ENCODE measurements around the gene ADAMTS2.

The ADAMTS2 gene
- 0 to 0.14 (median 0) reads per million in 3 experiments for total RNA-seq

DNA sequence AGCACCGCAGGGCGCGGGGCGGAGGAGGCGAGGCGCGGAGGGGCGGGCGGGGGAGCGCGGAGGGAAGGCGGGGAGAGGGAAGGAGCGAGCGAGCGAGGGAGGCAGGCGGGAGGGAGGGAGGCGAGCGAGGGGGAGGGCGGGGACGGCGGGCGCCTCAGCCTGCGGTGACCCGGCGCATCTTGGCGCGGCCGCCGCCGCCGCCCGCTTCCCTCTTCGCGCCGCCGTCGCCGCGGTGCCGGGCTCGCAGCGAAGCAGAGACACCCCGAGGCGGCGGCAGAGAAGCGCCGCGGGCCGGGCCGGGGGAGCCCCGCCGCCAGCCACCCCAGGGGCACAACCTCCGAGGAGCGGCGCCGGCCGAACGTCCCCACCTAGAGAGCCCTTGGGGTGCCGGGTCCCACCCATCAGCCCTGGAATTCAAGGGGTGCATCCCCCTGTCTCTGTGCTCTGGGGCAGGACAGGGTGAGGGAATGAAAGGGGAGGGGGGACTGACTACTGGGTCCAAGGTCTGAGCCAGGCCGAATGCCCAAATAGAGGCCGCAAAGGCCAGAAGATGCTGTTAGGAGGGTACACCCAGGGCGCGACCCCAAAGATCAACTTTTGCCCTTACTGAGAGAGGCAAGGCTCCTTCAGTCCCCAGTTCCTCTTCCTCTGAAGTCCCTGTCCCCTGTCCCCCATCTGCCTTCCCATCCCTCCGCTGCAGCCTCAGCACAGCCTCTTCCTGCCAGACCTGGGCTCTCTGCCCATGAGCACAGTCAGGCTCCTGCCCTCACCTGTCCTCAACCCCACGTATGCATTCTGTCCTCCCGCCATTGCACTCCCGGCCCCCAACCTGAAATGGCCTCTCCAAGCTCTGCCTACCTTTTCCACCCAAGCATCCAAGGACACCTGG is at the start of gene ADAMTS2:
ADAMTS2 (minus strand) TSS at position 29 of the 889 bp plus-strand sequence. CDS start 133 bp downstream, outside the sequence.
- DNase-seq = no peak

GRCh38 chr5:179393078-179393477 is 47.8 kb upstream of the ADAMTS2 start:
- no peak for DNase-seq

DNA sequence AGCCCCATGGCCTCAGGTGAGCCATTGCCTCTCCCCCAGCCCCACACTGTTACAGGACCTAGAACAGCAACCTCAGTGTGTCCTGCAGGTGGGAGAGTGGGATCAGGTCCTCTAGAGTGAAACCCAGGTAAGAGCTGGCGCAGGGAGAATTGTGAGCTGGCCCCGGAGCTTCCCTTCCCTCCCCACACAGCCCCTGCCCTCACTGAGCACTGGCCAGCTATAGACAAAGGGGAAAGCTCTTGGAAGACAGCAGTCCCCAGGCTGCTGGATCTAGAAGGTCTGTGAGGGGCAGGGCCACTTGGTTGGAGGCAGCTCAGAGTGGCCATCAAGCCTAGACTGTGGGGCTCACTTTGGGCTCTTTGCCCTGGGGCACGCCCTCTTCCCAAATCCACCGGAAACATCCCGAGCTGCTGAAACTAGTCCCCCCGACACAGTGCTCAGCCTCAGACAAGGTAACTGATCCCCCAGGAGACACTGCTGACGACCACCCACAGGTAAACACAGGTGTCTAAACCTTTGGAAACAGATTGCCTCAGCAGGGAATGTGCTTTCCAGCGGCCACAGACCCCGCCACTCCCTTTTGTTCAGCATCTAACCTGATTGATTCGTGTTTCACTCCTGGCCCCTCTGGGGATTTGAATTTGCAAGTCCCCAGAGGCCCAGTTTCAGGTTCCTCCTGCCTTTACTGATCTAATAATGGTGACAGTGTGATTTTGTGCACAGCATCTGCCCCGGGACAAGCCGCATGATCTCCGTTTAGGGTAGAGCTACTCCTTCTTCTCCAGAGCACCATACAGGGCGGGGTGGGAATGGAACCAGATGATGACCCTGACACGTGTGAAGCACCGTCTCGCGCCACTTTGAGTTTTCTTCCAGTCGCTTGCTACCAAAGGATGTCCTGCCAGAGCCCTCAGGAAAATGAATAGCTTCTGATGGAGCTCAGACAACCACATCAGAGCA is 42.2 kb upstream of the ADAMTS2 start:
- no peak for DNase-seq

GRCh38 chr5:179385914-179386313 is 40.7 kb upstream of the ADAMTS2 start:
- no peak for DNase-seq

- DNase-seq = no peak
Measured at GRCh38 chr5:179382486-179382885, 37.2 kb upstream of the ADAMTS2 start.

GRCh38 chr5:179381691-179382090 is 36.4 kb upstream of the ADAMTS2 start:
- no peak for DNase-seq

DNA sequence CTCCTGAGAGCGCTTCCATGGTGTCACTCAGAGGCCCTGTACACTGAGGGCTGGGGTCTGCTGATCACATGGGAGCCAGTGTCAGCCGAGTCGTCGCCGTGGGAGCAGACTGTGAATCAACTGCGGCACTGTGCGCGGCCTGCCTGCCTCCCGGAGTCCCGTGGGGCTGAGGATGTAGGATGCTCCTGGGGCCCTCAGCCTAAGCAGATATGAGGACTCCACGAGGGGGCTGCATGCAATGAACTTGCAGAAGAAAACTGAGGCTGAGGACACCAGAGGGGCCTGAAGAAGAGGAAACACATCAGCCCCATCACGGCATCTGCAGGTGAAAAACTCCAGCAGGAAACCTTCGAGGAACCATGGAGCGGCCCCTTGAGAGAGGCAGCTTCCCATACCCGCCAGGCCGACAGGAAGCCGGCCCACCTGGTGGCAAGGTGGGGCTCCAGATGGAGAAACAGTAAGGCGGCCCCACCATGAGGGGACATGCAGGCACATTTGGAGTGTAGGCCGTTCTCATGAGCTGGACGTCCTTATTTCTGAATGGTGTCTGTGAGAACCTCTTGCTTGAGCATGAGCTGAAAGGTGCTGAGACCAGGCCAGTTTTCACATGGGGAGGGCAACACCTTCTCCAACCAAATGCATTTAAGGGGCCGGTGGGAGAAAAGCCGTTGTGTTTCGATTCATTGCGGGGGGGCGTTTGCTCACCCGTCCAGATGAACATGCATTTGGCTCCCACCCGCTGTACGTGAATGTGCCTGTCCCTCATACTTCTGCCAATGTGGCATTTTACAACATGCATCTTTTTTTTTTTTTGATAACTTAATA is 35.2 kb upstream of the ADAMTS2 start:
- no peak for DNase-seq

GRCh38 chr5:179379321-179379890 is 34.1 kb upstream of the ADAMTS2 start:
- no peak for DNase-seq

DNA sequence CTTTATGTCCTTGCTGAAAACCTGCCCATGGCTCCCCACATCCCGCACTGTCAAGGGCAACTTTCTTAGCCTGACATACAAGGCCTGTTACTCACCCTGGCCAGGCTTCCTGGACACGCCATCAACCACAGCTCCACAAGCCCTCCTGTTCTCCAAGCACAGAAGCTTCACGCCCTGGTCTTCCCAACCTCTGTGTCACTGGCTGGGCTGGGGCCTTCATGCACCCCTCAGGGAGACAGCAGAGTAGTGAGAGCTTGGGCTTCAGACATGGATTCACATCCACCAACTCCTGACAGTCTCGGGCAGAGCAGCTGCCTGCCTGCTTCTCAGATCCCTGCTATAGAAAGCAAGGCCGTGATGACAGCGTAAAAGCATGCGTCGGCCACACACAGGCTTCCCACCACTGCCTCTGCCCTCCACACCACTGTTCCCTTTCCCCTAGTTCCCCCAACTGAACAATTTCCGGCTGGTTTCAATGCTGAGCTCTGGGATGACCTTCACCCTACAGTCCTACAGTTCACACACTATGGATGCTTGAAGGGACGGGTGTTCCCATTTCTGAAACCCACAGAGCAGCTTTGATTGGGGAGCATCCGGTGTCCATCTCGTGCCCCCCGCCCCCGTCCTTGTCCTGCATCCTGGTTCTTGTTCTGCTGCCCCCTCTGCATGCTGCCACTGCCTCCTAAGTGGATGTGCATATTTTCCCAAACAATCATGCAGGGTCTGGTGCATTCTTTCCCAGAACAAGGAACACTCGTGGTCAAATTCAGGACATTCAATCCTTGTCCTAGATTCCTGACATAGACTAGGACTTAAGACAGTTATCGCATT is 33.4 kb upstream of the ADAMTS2 start:
- no peak for DNase-seq

DNA sequence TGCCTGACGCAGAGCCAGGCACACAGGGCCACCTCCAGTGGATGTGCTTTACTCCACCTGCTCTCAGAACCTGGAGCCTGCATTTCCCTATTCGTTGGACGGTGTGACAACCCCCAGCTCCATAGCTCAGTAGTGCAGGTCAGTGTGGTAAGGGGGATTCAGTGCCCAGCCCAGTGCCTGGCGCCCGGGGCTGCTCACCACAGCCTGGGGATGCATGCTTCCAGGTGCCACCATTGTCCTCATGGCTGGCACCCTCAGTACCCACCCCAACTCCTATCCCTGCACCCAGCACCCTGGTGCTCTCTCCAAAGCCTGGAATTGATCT is 32.8 kb upstream of the ADAMTS2 start:
- no peak for DNase-seq

- no peak for DNase-seq
Measured at GRCh38 chr5:179377421-179378115, 32.3 kb upstream of the ADAMTS2 start.

DNA sequence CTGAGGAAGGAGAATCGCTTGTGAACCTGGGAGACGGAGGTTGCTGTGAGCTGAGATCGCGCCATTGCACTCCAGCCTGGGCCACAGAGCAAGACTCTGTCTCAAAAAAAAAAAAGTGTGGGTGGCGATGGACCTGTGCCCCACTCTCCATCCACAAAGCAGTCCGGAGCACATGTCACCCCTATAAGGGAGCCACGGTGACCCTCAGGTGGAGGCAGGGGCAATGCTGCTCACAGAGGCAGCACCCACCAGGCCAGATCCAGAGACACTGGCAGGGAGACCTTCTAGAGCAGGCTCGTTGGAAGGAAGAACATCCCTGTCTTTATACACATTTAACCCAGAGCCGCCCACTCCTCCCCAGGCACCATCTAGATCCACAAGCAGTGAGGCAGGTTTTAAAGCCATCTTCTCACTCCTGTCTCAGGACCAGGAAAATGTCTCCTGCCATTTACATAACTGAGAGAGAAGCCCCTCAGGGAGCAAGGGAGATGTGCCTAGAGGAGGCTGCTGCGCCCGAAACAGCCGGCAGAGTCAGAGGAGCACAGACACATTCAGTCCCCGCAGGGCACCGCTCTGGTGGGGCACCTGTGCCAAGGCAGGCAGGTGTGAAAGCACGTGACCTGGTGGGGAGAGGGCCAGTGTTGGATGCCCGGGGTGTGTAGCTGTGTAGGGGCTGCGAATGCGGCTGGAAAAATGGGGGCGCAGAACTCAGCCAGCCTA is 31.6 kb upstream of the ADAMTS2 start:
- DNase-seq = no peak

GRCh38 chr5:179375831-179376365 is 30.6 kb upstream of the ADAMTS2 start:
- DNase-seq = no peak

- DNase-seq = no peak
Measured at GRCh38 chr5:179375236-179375685, 30.0 kb upstream of the ADAMTS2 start.

DNA sequence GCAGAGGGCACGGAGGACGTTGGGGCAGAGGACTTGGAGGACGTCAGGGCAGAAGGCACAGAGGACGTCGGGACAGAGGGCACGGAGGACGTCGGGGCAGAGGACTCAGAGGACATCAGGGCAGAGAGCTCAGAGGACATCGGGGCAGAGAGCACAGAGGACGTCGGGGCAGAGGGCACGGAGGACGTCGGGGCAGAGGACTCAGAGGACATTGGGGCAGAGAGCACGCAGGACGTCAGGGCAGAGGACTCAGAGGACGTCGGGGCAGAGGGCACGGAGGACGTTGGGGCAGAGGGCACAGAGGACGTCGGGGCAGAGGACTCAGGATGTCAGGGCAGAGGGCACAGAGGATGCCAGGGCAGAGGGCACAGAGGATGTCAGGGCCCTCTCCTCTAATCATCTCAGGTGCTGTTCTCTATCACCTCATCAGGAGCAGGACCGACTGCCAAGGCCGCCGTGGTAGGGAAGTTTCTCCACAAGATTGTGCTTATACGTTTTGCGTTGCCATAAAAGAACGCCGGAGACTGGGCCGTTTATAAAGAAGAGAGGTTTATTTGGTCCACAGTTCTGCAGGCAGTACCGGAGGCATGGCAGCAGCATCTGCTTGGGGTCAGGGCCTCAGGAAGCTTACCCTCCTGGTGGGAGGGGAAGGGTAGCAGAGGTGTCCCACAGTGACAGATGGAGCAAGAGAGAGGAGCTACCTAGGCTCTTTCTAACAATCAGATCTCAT is 29.4 kb upstream of the ADAMTS2 start:
- no peak for DNase-seq

DNA sequence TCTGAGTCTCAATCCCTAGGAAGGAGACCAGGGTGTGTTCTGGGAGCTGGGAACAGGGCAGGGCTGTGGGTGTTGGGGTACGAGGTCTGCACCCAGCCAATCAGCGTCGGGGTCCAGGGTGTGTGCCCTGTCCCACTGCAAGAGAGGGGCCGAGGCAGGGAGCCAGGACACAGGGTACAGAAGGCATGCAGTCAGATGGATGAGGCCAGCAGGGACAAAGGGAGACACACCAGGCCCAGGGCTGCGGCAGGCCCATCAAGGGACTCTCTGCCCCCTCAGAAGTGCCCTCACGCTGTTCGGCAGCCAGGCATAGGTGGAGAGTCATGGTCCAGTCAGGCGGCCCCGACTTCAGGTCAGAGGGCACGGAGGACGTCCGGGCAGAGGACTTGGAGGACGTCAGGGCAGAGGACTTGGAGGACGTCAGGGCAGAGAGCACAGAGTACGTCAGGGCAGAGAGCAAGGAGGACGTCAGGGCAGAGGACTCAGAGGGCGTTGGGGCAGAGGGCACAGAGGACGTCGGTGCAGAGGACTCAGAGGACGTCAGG is 28.8 kb upstream of the ADAMTS2 start:
- DNase-seq = no peak

DNA sequence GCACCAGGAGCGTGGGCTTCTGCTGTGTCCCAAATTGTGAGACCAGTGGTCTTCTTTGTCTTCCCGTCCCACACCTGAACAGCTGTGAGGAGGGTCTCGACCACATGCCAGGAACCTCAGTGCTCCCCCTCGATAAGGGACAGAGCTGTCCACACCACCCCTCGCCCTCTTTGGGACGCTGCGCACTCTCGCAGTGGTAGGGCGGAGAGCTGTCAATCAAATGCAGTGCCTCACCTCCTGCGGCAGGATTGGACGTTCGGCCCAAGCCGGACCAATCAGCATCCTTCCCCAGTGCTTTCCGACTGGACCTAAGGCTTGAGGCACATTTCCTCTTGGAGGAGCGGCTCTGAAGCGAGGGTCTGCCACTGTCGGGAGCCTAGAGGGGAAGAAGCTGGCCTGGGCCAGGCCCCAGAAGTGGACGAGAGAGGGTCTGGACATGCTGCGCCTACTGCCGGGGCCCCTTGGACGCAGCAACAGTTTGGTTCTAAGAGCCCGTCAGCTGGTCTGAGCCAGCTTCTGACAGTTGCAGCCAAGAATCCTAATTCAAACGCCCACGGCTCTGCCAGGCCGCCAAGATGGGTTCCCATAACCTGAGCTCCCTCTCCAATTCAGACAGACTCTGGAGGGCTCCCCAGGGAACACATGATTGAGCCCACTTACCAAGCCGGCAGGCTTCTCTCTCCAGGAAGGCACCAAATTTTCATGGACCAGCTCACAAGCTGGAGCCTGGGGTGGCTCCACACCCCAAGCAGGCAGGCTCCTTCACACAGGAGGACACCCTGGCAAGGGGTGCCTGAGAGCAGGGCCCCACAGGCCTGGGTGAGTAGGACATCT is 28.1 kb upstream of the ADAMTS2 start:
- no peak for DNase-seq
